HEK293 (cell line): Measurements from ENCODE around the gene CYREN.

Source experiments
- CTCF ChIA-PET: fragments of 350-600 bp; formaldehyde crosslinking; extraction: SDS; loops from one replicate; lab custom pipeline; 2021; ENCODE audit warnings: antibody characterized with exemption; lab: Yijun Ruan, JAX
- POLR2A ChIA-PET: fragments of 300-600 bp; formaldehyde crosslinking; extraction: SDS; loops from one replicate; lab custom pipeline; 2020; ENCODE audit warnings: antibody characterized with exemption, inconsistent platforms; lab: Yijun Ruan, JAX
- H3K27ac ChIP-seq: fragments of 200-500 bp; sonication (Bioruptor generic); 2 replicates; pipeline ENCODE4 v1.5.1; 2014; ENCODE audit warnings: low read depth, low read length, control low read depth, inconsistent platforms; ENCODE audit errors: extremely low read depth
- H3K36me3 ChIP-seq, 2 experiments: fragments of 200-500 bp in 1 of 2; sonication (Bioruptor generic) in 1 of 2; 1 replicate in 1 of 2; 2 replicates in 1 of 2; pipeline ENCODE4 v1.5.1; 2014 to 2017; ENCODE audit warnings: inconsistent platforms in 2 of 2, low read length in 2 of 2; ENCODE audit not compliant: control insufficient read depth in 2 of 2, insufficient read depth in 1 of 2
- H3K4me1 ChIP-seq: fragments of 200-500 bp; sonication (Bioruptor generic); 2 replicates; pipeline ENCODE4 v1.5.1; 2014; ENCODE audit warnings: mild to moderate bottlenecking, low read length, inconsistent platforms; ENCODE audit not compliant: control insufficient read depth, insufficient read depth
- H3K4me3 ChIP-seq: 2 replicates; pipeline ENCODE4 v1.5.1; 2011; ENCODE audit warnings: low read depth, mild to moderate bottlenecking, control low read depth, low read length, moderate library complexity
- H3K9me3 ChIP-seq: fragments of 200-500 bp; sonication (Bioruptor generic); 2 replicates; pipeline ENCODE4 v1.5.1; 2014; ENCODE audit warnings: low read depth, low read length, inconsistent platforms; ENCODE audit not compliant: control insufficient read depth, insufficient read depth
- SETDB1 ChIP-seq: IDR thresholded peaks from one replicate; pipeline ENCODE4 v1.6.1; 2017; ENCODE audit warnings: mild to moderate bottlenecking, low read length, moderate library complexity, mixed read lengths; ENCODE audit not compliant: insufficient read length
- ZNF214 ChIP-seq: fragments of 450-650 bp; formaldehyde crosslinking; IDR thresholded peaks from 2 replicates; pipeline ENCODE4 v1.5.1; 2017; ENCODE audit warnings: missing biosample characterization, mild to moderate bottlenecking, missing genetic modification characterization, borderline replicate concordance
- ZNF423 ChIP-seq: fragments of 450-650 bp; formaldehyde crosslinking; IDR thresholded peaks from 2 replicates; pipeline ENCODE4 v1.5.1; 2016; ENCODE audit warnings: missing biosample characterization, missing genetic modification characterization
- ZNF473 ChIP-seq: fragments of 450-650 bp; formaldehyde crosslinking; IDR thresholded peaks from 2 replicates; pipeline ENCODE4 v1.5.1; 2017; ENCODE audit warnings: missing biosample characterization, missing genetic modification characterization
- ZNF501 ChIP-seq: fragments of 450-650 bp; formaldehyde crosslinking; IDR thresholded peaks from 2 replicates; pipeline ENCODE4 v1.5.1; 2016; ENCODE audit warnings: missing biosample characterization, missing genetic modification characterization
- ZNF600 ChIP-seq: fragments of 450-650 bp; formaldehyde crosslinking; IDR thresholded peaks from 2 replicates; pipeline ENCODE4 v1.5.1; 2016; ENCODE audit warnings: missing biosample characterization, missing genetic modification characterization
- ZNF670 ChIP-seq: fragments of 450-650 bp; formaldehyde crosslinking; IDR thresholded peaks from 2 replicates; pipeline ENCODE4 v1.5.1; 2016; ENCODE audit warnings: missing biosample characterization, missing genetic modification characterization, low read depth
- TF ChIP-seq, protein P1 (sequence below): fragments of 450-650 bp; formaldehyde crosslinking; IDR thresholded peaks from 2 replicates; pipeline ENCODE4 v1.5.1; 2016; ENCODE audit warnings: missing biosample characterization, missing genetic modification characterization
- TF ChIP-seq, protein P2 (sequence below): fragments of 450-650 bp; formaldehyde crosslinking; IDR thresholded peaks from 2 replicates; pipeline ENCODE4 v1.5.1; 2016; ENCODE audit warnings: missing biosample characterization, missing genetic modification characterization
- TF ChIP-seq, protein P3 (sequence below): fragments of 450-650 bp; IDR thresholded peaks from 2 replicates; pipeline ENCODE4 v1.5.1; 2018; ENCODE audit warnings: missing biosample characterization, mild to moderate bottlenecking, missing genetic modification characterization

CYREN gene

DNA sequence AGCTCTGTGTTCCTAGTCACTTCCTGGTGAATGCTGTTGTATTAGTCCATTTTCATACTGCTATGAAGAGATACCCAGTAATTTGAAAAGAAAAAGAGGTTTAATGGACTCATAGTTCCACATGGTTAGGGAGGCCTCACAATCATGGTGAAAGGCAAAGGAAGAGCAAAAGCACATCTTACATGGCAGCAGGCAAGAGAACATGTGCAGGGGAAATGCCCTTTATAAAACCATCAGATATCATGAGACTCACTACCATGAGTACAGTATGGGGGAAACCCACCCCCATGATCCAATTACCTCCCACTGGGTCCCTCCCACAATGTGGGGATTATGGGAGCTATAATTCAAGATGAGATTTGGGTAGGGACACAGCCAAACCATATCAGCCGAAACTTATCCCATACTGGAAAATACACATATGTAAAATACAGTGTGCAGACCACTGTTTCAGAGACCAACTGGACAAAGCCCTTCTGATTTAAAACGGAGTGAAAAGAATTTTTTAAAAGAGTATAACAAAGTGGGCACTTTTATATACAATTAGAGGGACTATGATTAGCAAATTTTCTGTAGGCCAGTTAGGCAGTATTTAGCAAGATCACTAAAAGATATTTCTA lies 8.0 kb downstream of the CYREN start:
- Histone ChIP-seq H3K4me3 (no peak overlapping the region), H3K27ac (no peak overlapping the region), H3K36me3 (peaks cover 0 to 37% of the 10 kb centered on the region in 2 experiments; a peak in 1 of 3 replicates), H3K4me1 (no peaks in the 10 kb centered on the region), H3K9me3 (no peaks in the 10 kb centered on the region)
- ChIA-PET POLR2A (interaction anchor here (1.2 to 2.1 kb wide), 3 partner anchors 8 to 176 kb away, joined by 3 to 8 read pairs (median 3); partner anchors contain the start of genes AGBL3, CYREN and TMEM140), CTCF (interaction anchor here (0.6 kb wide), 1 partner anchor 55 kb away, joined by 3 read pairs; no protein-coding TSS in a partner anchor)
- TF ChIP-seq, protein P1, sequence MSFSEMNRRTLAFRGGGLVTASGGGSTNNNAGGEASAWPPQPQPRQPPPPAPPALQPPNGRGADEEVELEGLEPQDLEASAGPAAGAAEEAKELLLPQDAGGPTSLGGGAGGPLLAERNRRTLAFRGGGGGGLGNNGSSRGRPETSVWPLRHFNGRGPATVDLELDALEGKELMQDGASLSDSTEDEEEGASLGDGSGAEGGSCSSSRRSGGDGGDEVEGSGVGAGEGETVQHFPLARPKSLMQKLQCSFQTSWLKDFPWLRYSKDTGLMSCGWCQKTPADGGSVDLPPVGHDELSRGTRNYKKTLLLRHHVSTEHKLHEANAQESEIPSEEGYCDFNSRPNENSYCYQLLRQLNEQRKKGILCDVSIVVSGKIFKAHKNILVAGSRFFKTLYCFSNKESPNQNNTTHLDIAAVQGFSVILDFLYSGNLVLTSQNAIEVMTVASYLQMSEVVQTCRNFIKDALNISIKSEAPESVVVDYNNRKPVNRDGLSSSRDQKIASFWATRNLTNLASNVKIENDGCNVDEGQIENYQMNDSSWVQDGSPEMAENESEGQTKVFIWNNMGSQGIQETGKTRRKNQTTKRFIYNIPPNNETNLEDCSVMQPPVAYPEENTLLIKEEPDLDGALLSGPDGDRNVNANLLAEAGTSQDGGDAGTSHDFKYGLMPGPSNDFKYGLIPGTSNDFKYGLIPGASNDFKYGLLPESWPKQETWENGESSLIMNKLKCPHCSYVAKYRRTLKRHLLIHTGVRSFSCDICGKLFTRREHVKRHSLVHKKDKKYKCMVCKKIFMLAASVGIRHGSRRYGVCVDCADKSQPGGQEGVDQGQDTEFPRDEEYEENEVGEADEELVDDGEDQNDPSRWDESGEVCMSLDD (tag by site-specific recombination), result no peak
- TF ChIP-seq, protein P2, sequence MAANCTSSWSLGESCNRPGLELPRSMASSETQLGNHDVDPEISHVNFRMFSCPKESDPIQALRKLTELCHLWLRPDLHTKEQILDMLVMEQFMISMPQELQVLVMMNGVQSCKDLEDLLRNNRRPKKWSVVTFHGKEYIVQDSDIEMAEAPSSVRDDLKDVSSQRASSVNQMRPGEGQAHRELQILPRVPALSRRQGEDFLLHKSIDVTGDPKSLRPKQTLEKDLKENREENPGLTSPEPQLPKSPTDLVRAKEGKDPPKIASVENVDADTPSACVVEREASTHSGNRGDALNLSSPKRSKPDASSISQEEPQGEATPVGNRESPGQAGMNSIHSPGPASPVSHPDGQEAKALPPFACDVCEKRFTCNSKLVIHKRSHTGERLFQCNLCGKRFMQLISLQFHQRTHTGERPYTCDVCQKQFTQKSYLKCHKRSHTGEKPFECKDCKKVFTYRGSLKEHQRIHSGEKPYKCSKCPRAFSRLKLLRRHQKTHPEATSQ, result peak; percentile 79
- TF ChIP-seq SETDB1 (peak; percentile 87), ZNF423 (no peak)

DNA sequence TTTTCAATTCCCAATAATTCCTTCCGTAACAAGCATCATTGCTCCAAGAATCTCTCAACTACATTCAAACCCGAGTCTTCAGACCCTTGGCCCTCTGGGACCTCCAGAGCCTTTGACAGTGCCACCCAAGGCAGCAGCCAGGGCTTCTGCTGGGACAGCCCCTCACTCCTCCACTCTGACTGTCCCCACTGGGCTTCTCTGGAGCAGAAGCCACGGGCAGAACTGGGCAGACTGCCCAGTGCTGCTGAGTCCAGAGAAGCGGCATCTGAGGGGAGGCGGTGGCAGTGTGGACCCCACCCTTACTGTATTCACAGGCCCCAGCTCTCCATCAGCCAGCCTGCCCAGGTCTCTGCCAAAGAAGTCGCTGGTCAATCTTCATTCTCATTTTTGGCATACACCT lies 8.8 kb downstream of the CYREN start:
- no peak overlapping the region for H3K27ac ChIP-seq
- POLR2A ChIA-PET, result interaction anchor here (1.2 to 2.1 kb wide), 3 partner anchors 8 to 175 kb away, joined by 3 to 8 read pairs (median 3); partner anchors contain the start of genes AGBL3, CYREN and TMEM140

More for the DNA sequence above, 8.8 kb downstream of the CYREN start:
- CTCF ChIA-PET, result interaction anchor here (0.8 to 1.2 kb wide), 2 partner anchors 8 to 79 kb away, joined by 3 to 5 read pairs; partner anchors contain the start of gene CYREN
- Histone ChIP-seq H3K36me3 (peaks cover 0 to 31% of the 10 kb centered on the region in 2 experiments; a peak in 1 of 3 replicates), H3K4me3 (no peak overlapping the region), H3K9me3 (no peaks in the 10 kb centered on the region), H3K4me1 (no peaks in the 10 kb centered on the region)
- no peak for TF ChIP-seq ZNF670 (tag by site-specific recombination)
- TF ChIP-seq ZNF501 (tag by site-specific recombination), result no peak
- peak; percentile 10; the same call in 1 of the 2 replicates for TF ChIP-seq ZNF600
- TF ChIP-seq, protein P3, sequence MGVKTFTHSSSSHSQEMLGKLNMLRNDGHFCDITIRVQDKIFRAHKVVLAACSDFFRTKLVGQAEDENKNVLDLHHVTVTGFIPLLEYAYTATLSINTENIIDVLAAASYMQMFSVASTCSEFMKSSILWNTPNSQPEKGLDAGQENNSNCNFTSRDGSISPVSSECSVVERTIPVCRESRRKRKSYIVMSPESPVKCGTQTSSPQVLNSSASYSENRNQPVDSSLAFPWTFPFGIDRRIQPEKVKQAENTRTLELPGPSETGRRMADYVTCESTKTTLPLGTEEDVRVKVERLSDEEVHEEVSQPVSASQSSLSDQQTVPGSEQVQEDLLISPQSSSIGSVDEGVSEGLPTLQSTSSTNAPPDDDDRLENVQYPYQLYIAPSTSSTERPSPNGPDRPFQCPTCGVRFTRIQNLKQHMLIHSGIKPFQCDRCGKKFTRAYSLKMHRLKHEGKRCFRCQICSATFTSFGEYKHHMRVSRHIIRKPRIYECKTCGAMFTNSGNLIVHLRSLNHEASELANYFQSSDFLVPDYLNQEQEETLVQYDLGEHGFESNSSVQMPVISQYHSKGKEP (tag by site-specific recombination), result no peak
- TF ChIP-seq, protein P1 (tag by site-specific recombination), result no peak
- TF ChIP-seq ZNF214 (tag by site-specific recombination), result no peak
- TF ChIP-seq ZNF473 (tag by site-specific recombination), result no peak
